B cell (primary cell): Measurements from ENCODE around the gene FTO. TPM values are rescaled to one million over a fixed set of nuclear protein-coding genes. Genes with fewer than 3 reads are reported as not detected.

Experiments
- ATAC-seq: fragments of 200-7000 bp; cut with Tn5 transposase; one replicate; pipeline ENCODE4 v1.10.0; 2021; ENCODE audit warnings: low read depth, mild to moderate bottlenecking, moderate number of reproducible peaks, moderate library complexity
- CTCF ChIA-PET: fragments of 350-600 bp; sonication (Branson Sonifier 250); formaldehyde crosslinking; loops from one replicate; lab custom pipeline; 2021; ENCODE audit warnings: antibody characterized with exemption, inconsistent platforms; lab: Charles Lee
- POLR2A ChIA-PET: fragments of 350-600 bp; sonication (Branson Sonifier 250); formaldehyde crosslinking; loops from one replicate; lab custom pipeline; 2021; ENCODE audit warnings: antibody characterized with exemption; lab: Charles Lee
- DNase-seq: peaks from one replicate; pipeline ENCODE4 v3.0.0; 2013
- H2AFZ ChIP-seq: 2 replicates; pipeline ENCODE4 v1.6.1; 2012; ENCODE audit warnings: mild to moderate bottlenecking, low read depth, low read length; ENCODE audit not compliant: insufficient read depth, poor library complexity, severe bottlenecking
- H3K27ac ChIP-seq, 2 donors: 1 replicate in 1 of 2; 2 replicates in 1 of 2; pipeline ENCODE4 v1.5.1; 2012 to 2013; ENCODE audit warnings: low read length in 2 of 2, mild to moderate bottlenecking in 2 of 2, moderate library complexity in 1 of 2
- H3K27me3 ChIP-seq, 4 experiments: fragments of 200-600 bp in 1 of 4; sonication (generic) in 1 of 4; replicated peaks in 1 of 4; 1 replicate in 2 of 4; 2 replicates in 2 of 4; pipeline versions ENCODE4 v1.6.1 to v1.7.0; 2013 to 2016; ENCODE audit warnings: low read length in 3 of 4, mild to moderate bottlenecking in 2 of 4, mixed read lengths in 1 of 4, moderate library complexity in 1 of 4; ENCODE audit not compliant: insufficient read depth in 4 of 4, control insufficient read depth in 3 of 4; ENCODE audit errors: control extremely low read depth in 1 of 4
- H3K36me3 ChIP-seq, 2 experiments: replicated peaks in 1 of 2; 1 replicate in 1 of 2; 2 replicates in 1 of 2; pipeline versions ENCODE4 v1.6.1 to v1.7.1; 2013; ENCODE audit warnings: low read length in 1 of 2; ENCODE audit not compliant: insufficient read depth in 2 of 2, control insufficient read depth in 1 of 2; ENCODE audit errors: control extremely low read depth in 1 of 2, extremely low read depth in 1 of 2
- H3K4me1 ChIP-seq, 2 donors: fragments of 200-600 bp in 1 of 2; sonication (generic) in 1 of 2; 1 replicate in 1 of 2; 2 replicates in 1 of 2; pipeline versions ENCODE4 v1.5.1 to v1.6.1; 2013 to 2017; ENCODE audit warnings: low read length in 2 of 2; ENCODE audit not compliant: control insufficient read depth in 2 of 2, insufficient read depth in 2 of 2
- H3K4me2 ChIP-seq: replicated peaks from 2 replicates; pipeline ENCODE3; 2012; ENCODE audit warnings: mild to moderate bottlenecking, low read depth, low read length; ENCODE audit not compliant: poor library complexity, severe bottlenecking
- H3K4me3 ChIP-seq, 5 experiments: fragments of 200-600 bp in 1 of 5; sonication (generic) in 1 of 5; 1 replicate in 3 of 5; 2 replicates in 2 of 5; pipeline versions ENCODE4 v1.5.1 to v1.7.0; 2011 to 2016; ENCODE audit warnings: low read length in 4 of 5, mild to moderate bottlenecking in 4 of 5, low read depth in 2 of 5, control low read depth in 1 of 5, moderate library complexity in 1 of 5; ENCODE audit not compliant: insufficient read depth in 1 of 5; ENCODE audit errors: control extremely low read depth in 1 of 5, extremely low read depth in 1 of 5
- H3K79me2 ChIP-seq: fragments of 200-600 bp; sonication (generic); one replicate; pipeline ENCODE4 v1.6.0; 2016; ENCODE audit warnings: low read length; ENCODE audit not compliant: control insufficient read depth, insufficient read depth
- H3K9ac ChIP-seq: fragments of 200-600 bp; sonication (generic); 2 replicates; pipeline ENCODE4 v1.6.1; 2017; ENCODE audit warnings: mild to moderate bottlenecking, low read length, moderate library complexity
- H3K9me3 ChIP-seq, 3 donors: one replicate each; pipeline versions ENCODE4 v1.6.1 to v1.7.1; 2013; ENCODE audit warnings: low read length in 2 of 3; ENCODE audit not compliant: control insufficient read depth in 2 of 3, insufficient read depth in 1 of 3; ENCODE audit errors: control extremely low read depth in 1 of 3
- H4K20me1 ChIP-seq: 2 replicates; pipeline ENCODE4 v1.6.0; 2012; ENCODE audit warnings: mild to moderate bottlenecking, low read length; ENCODE audit not compliant: insufficient read depth, control insufficient read depth, poor library complexity, severe bottlenecking
- H3K27ac Mint-ChIP-seq: one replicate; pipeline ENCODE4 v1.8.0; 2021; ENCODE audit warnings: mixed read lengths
- H3K27me3 Mint-ChIP-seq: one replicate; pipeline ENCODE4 v1.8.0; 2021; ENCODE audit warnings: mixed read lengths
- H3K4me1 Mint-ChIP-seq: one replicate; pipeline ENCODE4 v1.8.0; 2021; ENCODE audit warnings: mixed read lengths
- H3K4me3 Mint-ChIP-seq: one replicate; pipeline ENCODE4 v1.8.0; 2021; ENCODE audit warnings: mixed read lengths
- H3K9me3 Mint-ChIP-seq: one replicate; pipeline ENCODE4 v1.8.0; 2022; ENCODE audit warnings: mixed read lengths; ENCODE audit not compliant: insufficient read depth
- EZH2 ChIP-seq: IDR thresholded peaks from 2 replicates; pipeline ENCODE4 v1.6.1; 2012; ENCODE audit warnings: borderline replicate concordance, low read depth, mild to moderate bottlenecking, moderate library complexity, low read length; ENCODE audit not compliant: insufficient read depth, poor library complexity, severe bottlenecking
- WGBS: methylation state at CpG from one replicate; pipeline ENCODE4 v1.1.5; 2013; ENCODE audit warnings: missing lambda C conversion rate; ENCODE audit not compliant: insufficient coverage; 5-methylcytosine and 5-hydroxymethylcytosine counted together
- intact Hi-C: fragments of 100-400 bp; cut with micrococcal nuclease; formaldehyde crosslinking; loops from one replicate; pipeline ENCODE4 v1.10.0; 2022
- polyA plus RNA-seq: library from polyadenylated mRNA; depleted of rRNA; stranded (reverse); fragments of >200 nt; gene quantifications from 2 replicates; pipeline ENCODE4 v1.2.3, GENCODE V29; 2012
- total RNA-seq, 2 donors: library from RNA; stranded (reverse); fragments of 120-200 nt in 1 of 2; gene quantifications; 1 replicate in 1 of 2; 2 replicates in 1 of 2; pipeline versions ENCODE4 v1.2.3 to v1.2.4, GENCODE V29; 2013 to 2022
- TF ChIP-seq, protein P1 (sequence below): fragments of 200-600 bp; IDR thresholded peaks from one replicate; pipeline ENCODE4 v1.8.0; 2022; ENCODE audit warnings: antibody characterized with exemption, mild to moderate bottlenecking

The FTO gene
- total and polyA plus RNA-seq, 2 donors (not counting 1 experiment from before 2014, with no cell fraction given) = 26.5 to 68.5 TPM

- Histone ChIP-seq H3K36me3 (peaks cover 2 to 22% of the 10 kb centered on the region in 2 experiments), H4K20me1 (no peaks in the 10 kb centered on the region), H3K4me3 (no peak overlapping the region), H3K27ac (no peak overlapping the region), H2AFZ (no peak overlapping the region), H3K4me1 (no peaks in the 10 kb centered on the region), H3K27me3 (no peaks in the 10 kb centered on the region), H3K79me2 (no peaks in the 10 kb centered on the region), H3K4me2 (no peak overlapping the region), H3K9me3 (no peaks in the 10 kb centered on the region), H3K9ac (no peak overlapping the region)
- H3K4me1 Mint-ChIP-seq = no peaks in the 10 kb centered on the region
- no peaks in the 10 kb centered on the region for H3K27me3 Mint-ChIP-seq
- no peaks in the 10 kb centered on the region for H3K9me3 Mint-ChIP-seq
- ChIA-PET POLR2A (no interaction called here), CTCF (interaction anchor here (2.3 kb wide), 1 partner anchor 11 kb away, joined by 6 read pairs; no protein-coding TSS in a partner anchor)
- ATAC-seq (no peak), DNase-seq (no peak)
- no peak for TF ChIP-seq EZH2
- TF ChIP-seq, protein P1, sequence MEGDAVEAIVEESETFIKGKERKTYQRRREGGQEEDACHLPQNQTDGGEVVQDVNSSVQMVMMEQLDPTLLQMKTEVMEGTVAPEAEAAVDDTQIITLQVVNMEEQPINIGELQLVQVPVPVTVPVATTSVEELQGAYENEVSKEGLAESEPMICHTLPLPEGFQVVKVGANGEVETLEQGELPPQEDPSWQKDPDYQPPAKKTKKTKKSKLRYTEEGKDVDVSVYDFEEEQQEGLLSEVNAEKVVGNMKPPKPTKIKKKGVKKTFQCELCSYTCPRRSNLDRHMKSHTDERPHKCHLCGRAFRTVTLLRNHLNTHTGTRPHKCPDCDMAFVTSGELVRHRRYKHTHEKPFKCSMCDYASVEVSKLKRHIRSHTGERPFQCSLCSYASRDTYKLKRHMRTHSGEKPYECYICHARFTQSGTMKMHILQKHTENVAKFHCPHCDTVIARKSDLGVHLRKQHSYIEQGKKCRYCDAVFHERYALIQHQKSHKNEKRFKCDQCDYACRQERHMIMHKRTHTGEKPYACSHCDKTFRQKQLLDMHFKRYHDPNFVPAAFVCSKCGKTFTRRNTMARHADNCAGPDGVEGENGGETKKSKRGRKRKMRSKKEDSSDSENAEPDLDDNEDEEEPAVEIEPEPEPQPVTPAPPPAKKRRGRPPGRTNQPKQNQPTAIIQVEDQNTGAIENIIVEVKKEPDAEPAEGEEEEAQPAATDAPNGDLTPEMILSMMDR = no peak
- no peak overlapping the region for H3K27ac Mint-ChIP-seq
- intact Hi-C loops = no loop called here
- H3K4me3 Mint-ChIP-seq = no peak overlapping the region
- 100% methylated on average over 1 of the region's 2 CpGs for WGBS
These were observed 177.4 kb downstream of the FTO start for GRCh38 chr16:53881371-53881770.

DNA sequence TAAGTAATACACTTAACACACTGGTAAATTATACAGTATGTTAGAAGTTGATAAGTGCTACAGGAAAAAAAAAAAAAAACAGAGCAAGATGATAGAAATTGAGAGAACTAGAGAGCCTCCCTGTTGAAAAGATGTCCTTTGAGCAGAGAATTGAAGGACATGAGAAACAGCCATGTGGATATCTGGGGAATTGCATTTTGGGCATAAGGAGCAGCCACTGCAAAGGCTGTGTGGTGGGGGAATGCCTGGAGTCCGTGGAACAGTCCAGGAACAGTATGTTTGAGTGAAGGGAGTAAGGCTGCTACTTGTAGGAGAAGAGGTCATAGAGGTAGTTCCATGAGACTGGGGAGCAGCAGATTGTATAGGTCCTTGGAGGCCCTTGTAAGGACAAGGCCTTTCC, 178.4 kb downstream of the FTO start:
- H3K27ac Mint-ChIP-seq = no peak overlapping the region
- Histone ChIP-seq H3K27ac (no peak overlapping the region), H3K4me1 (no peaks in the 10 kb centered on the region), H3K4me2 (no peak overlapping the region), H3K4me3 (no peak overlapping the region), H3K9ac (no peak overlapping the region), H3K27me3 (no peaks in the 10 kb centered on the region), H2AFZ (no peak overlapping the region), H3K79me2 (no peaks in the 10 kb centered on the region), H3K36me3 (peaks cover 2 to 22% of the 10 kb centered on the region in 2 experiments), H4K20me1 (no peaks in the 10 kb centered on the region), H3K9me3 (no peaks in the 10 kb centered on the region)
- CTCF ChIA-PET = no interaction called here
- intact Hi-C loops = no loop called here
- peaks cover 2% of the 10 kb centered on the region for H3K9me3 Mint-ChIP-seq
- H3K27me3 Mint-ChIP-seq = no peaks in the 10 kb centered on the region
- POLR2A ChIA-PET = no interaction called here
- ATAC-seq = no peak
- H3K4me1 Mint-ChIP-seq = no peaks in the 10 kb centered on the region
- DNase-seq = no peak
- H3K4me3 Mint-ChIP-seq = no peak overlapping the region
- WGBS = 100% methylated on average over 1 of the region's 1 CpG
- TF ChIP-seq, protein P1 = no peak
- TF ChIP-seq EZH2 = no peak
